GM12875 (cell line): Measurements from ENCODE around the gene NCF2.
A peak's percentile ranks its signal among the peaks of the same experiment; 100 is the strongest.

Source experiments
- H3K4me3 ChIP-seq: one replicate; pipeline ENCODE4 v1.5.1; 2011; ENCODE audit warnings: low read depth, low read length, control low read depth
- TF ChIP-seq, protein P1 (sequence below): IDR thresholded peaks from 2 replicates; pipeline ENCODE4 v1.5.1; 2011; ENCODE audit warnings: low read depth, mild to moderate bottlenecking, control low read depth, inconsistent platforms, low read length, moderate library complexity, borderline replicate concordance; ENCODE audit not compliant: insufficient read depth

The NCF2 gene

GRCh38 chr1:183593356-183593755 is 3.1 kb upstream of the NCF2 start:
- TF ChIP-seq, protein P1, sequence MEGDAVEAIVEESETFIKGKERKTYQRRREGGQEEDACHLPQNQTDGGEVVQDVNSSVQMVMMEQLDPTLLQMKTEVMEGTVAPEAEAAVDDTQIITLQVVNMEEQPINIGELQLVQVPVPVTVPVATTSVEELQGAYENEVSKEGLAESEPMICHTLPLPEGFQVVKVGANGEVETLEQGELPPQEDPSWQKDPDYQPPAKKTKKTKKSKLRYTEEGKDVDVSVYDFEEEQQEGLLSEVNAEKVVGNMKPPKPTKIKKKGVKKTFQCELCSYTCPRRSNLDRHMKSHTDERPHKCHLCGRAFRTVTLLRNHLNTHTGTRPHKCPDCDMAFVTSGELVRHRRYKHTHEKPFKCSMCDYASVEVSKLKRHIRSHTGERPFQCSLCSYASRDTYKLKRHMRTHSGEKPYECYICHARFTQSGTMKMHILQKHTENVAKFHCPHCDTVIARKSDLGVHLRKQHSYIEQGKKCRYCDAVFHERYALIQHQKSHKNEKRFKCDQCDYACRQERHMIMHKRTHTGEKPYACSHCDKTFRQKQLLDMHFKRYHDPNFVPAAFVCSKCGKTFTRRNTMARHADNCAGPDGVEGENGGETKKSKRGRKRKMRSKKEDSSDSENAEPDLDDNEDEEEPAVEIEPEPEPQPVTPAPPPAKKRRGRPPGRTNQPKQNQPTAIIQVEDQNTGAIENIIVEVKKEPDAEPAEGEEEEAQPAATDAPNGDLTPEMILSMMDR: no peak
- no peak overlapping the region for H3K4me3 ChIP-seq

GRCh38 chr1:183592733-183593132 is 2.5 kb upstream of the NCF2 start:
- TF ChIP-seq, protein P1: no peak
- H3K4me3 ChIP-seq: no peak overlapping the region

GRCh38 chr1:183589874-183590243 is 400 bp downstream of the NCF2 start:
- TF ChIP-seq, protein P1: no peak
- H3K4me3 ChIP-seq: peak overlapping the region; percentile 46

DNA sequence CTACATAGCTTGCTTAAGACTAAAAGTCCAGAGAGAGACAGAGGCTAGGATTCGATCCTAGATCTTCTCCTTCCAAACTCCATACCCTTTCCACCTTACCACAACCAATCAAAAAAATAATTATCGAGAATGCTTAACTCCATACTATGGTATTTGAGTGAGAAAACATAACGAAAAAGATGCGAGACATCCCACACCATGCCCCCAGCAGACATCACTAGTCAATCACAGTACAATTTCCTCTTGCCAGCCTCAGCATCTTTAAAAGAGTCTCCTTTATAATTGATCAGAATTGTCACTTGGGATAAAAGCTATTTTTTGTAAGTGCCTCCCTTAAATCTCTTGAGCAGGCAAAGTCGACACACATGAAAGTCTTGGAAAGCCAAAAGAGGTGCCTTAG is 875 bp downstream of the NCF2 start:
- TF ChIP-seq, protein P1: no peak
- H3K4me3 ChIP-seq: peak overlapping the region; percentile 46

GRCh38 chr1:183588827-183589226 is 1.4 kb downstream of the NCF2 start:
- H3K4me3 ChIP-seq: no peak overlapping the region
- TF ChIP-seq, protein P1: no peak

GRCh38 chr1:183586926-183587325 is 3.3 kb downstream of the NCF2 start:
- TF ChIP-seq, protein P1: no peak
- no peak overlapping the region for H3K4me3 ChIP-seq

DNA sequence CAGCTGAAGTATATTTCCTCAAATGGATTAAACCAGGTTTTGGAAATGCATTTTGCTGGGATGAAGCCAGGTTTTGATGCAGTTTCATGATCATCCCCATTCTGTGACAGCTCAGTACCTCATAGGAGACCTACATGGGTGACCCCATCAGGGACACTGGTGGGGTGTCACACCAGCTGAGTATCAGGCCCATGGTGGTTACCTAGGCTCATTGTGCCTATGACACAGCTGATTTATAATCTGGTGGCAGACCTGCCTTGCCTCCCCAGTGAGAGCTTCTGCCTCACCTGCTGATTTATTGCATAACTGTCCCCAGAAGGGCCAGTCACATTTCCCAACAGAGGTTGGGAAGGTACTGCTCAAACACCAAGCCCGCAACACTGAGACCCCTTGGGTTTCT is 3.8 kb downstream of the NCF2 start:
- no peak overlapping the region for H3K4me3 ChIP-seq
- TF ChIP-seq, protein P1: no peak
